HPDE6-E6E7 (cell line): ENCODE data around the gene CFAP107.
"Not testable (repeated sequence)": the region's sequence is repeated elsewhere in the genome, so short reads cannot be mapped to it uniquely, and the experiment has no call there.

Source experiments
- DNase-seq: peaks from one replicate; pipeline ENCODE4 v3.0.0; 2011; ENCODE audit warnings: missing footprints; ENCODE audit errors: extremely low spot score

The CFAP107 gene, protein sequence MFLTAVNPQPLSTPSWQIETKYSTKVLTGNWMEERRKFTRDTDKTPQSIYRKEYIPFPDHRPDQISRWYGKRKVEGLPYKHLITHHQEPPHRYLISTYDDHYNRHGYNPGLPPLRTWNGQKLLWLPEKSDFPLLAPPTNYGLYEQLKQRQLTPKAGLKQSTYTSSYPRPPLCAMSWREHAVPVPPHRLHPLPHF

DNA sequence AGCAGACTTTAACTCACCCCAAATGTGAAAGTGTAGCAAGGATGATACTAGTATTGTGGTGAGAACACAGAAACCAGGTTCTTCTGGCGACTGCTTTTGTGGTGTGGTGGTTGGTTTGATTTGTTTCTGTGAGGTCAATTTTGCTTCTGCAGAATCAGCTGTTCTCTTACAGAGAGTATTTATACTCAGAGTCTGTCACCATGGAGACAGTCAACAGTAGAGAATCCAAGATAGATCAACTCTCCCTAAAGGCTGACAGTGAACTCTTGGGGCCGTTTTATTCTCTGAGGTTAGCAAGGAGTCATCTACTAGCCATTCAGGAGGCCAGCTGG is at the start of gene CFAP107:
CFAP107 (plus strand) TSS at position 209 of the 332 bp plus-strand sequence. CDS start 231 bp downstream, outside the sequence.
- no peak for DNase-seq

DNA sequence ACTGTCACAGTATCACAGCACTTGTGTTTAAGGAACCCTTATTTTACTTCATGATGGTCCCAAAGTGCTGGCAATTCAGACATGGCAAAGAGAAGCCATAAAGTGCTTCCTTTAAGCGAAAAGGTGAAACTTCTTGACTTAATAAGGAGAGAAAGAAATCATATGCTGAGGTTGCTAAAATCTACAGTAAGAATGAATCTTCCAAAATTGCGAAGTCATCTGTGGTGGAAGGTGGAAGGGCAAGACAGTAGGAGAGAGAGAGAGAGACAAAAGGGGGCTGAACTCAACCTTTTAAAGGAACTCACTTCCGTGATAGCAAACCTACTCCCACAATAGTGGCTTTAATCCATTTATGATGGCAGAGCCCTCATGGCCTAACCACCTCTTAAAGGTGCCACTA is 49.3 kb upstream of the CFAP107 start:
- DNase-seq = no peak

DNA sequence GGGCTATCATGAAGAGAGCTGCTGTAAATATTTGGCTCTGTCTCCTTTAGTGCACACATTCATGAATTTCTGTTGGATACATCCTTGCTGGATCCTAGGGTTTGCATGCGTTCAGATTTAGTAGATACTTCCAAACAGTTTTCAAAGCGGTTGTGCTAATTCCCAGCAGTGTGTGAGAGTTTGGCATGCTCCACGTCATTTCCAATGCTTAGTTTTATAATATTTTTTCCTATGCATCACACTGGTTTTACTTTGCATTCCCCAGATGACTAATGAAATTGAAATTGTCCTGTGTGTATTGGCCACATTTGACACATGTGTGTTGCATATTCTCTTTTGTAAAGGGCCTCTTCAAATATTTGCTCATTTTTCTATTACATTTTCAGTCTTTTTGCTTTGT is 48.6 kb upstream of the CFAP107 start:
- no peak for DNase-seq

DNA sequence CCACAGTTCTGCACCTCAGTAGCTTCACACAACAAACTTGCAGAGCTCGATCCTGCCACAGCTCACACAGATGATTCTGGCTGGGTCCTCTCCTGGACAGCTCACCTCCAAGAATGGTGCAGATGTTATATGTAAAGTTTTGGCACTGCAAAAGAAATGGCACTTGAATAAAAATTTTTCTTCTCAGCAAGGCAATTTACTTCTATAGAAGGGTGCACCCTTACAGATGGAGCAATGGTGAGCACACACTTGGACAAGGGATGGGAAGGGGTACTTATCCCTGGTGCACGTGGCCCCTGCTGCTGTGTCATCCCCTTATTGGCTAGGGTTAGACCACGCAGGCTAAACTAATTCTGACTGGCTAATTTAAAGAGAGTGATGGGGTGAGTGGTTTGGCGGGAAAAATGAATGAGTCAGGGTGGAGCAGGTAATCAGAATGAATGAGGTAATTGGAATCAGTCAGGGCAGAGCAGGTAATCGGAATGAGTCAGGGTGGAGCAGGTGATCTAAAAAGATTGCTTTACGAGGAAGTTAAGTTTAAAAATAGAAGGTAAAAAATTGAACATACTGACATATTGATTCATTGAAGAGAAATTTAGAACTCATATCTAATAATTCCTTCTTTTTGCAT is 42.1 kb upstream of the CFAP107 start:
- DNase-seq = no peak

DNA sequence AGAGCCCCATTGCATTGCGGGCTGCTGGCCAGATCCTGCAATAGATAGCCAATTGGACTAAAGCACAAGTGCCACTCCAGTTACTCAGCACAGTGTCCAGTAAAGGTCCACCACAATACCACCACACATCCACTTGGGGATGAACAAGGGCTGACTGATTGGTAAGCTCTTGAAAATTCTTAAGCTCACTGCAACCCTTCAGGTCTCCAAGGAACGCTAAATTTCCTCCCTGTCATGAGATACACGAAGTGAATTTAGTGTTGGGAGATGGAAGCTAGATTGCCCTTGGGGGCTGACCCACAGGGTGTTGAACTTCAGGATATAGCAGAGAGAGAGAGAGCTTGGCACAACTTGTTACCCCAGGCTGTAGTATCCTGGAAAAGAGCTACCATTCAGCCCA is 39.9 kb upstream of the CFAP107 start:
- DNase-seq = no peak

DNA sequence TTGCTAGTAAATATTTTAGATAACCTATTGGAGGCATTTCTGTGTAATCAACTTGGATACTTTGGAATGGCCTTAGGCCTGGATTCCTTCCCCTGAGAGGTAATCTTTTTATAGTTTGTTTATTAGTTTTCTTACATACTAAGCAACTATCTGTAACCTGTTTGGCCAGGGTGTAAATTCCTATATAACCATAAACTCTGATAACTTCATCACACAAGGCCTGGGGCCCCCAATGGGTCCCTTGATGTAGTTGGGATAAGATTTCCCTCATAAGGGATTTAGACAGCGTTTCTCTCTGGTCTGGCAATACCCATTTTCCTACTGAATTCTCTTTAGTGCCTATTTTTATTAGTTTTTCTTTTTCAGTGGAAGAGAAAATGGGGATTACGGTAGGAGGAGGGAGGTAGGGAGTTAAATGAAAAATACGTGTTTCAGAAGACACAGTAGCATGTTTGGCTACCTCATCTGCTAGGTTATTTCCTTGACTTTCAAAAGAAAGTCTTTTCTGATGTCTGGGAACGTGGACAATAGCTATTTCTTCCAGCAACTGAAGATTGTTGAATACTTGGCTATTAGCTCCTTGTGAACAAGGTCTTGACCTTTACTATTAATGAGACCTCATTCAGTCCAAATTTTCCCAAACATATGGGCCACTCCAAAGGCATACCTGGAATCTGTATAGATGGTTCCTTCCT is 37.5 kb upstream of the CFAP107 start:
- DNase-seq = no peak

DNA sequence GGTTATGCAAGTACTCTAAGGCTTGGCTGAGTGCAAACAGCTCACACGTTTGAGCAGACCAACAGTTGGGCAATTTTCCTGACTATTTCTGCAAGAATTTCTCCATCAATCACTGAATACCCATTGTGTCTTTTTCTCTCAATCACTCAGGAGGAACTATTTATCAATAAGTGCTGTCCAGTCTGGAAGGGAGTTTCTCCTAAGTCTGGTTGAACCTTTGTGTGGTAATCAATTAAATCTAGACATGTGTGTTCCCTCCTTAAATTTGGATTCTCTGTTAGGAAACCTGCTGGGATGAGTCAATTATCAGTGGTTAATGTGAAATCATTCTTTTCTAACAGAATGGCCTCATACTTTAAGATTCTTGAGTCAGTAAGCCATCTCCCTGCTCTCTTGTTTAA is 36.9 kb upstream of the CFAP107 start:
- DNase-seq = no peak

DNA sequence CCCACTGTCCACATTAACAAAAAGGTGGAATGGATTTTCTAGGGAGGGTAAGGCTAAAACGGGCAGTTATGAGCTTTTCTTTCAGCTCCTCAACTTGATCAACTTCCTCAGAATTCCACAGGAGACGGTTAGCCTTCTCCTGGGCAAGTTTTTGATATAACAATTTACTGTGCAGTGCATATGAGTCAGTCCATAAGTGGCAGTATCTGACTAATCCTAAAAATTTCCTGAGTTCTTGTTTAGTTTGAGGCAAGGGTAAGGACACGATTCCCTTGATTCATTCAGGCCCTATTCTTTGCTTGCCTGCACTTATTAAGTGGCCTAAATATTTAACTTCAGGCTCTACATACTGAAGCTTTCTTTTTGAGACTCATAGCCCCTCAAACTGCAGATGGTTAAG is 36.3 kb upstream of the CFAP107 start:
- DNase-seq = no peak

DNA sequence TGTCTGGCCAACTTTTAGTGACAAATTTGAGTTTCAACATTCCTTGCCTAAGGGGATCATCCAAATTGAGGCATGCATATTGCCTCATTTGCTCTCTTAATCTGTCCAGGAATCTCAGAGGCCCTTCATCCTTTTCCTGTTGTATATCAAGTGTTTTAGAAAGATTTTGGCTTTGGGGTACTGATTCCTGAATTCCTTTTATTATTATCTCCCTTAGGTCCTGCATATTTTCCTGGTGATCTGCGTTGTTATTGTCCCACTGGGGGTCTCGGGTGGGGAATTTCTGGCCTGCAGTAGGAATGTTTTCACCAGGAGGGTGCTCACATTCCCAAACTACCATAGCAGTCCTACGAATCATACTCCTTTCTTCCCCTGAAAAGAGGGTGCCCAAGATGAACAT is 34.5 kb upstream of the CFAP107 start:
- DNase-seq = no peak

DNA sequence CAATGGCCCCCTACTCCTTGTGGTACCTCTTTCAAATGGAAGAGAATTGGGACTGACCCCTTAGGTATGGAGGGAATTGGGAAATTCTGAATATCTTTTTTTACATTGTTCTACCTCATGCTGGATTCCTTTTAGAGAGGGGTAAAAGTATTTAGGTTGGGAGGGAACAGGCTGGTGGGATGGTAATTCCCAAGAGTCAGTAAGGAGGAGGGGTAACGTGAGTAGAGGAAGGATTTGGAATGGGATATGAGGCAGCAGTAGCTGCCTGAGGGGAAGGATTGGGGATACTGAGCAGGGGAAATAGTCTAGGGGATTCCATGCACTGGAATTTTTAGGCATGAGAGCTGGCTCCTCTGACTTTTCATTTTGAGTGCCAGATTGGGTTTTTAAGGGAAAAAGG is 33.9 kb upstream of the CFAP107 start:
- no peak for DNase-seq

DNA sequence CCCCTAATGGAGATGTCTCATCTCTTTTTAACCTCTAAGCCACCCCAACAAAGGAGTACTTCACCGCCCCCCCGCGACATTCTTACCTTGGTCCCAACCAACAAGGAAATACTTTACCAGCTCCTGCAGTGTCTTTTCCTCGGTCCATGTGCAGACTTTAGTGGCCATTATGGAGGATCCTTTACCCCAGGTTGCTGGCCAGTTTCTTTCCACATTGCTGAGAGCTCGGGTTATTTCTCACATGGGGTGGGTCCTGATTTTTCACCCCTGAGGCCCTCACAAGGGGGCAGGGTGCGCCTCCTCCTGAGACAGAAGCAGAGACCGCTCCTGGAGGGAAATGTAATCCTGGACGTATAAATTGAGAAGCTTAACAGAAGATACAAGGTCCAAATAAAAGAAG is 33.1 kb upstream of the CFAP107 start:
- DNase-seq = no peak

DNA sequence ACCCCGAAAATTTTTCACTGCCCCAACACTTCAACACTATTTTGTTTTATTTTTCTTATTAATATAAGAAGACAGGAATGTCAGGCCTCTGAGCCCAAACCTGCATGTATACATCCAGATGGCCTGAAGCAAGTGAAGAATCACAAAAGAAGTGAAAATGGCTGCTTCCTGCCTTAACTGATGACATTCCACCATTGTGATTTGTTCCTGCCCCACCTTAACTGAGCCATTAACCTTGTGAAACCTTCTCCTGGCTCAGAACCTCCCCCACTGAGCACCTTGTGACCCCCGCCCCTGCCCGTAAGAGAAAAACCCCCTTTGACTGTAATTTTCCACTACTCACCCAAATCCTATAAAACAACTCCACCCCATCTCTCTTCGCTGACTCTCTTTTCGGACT is 32.3 kb upstream of the CFAP107 start:
- not testable (repeated sequence) for DNase-seq

DNA sequence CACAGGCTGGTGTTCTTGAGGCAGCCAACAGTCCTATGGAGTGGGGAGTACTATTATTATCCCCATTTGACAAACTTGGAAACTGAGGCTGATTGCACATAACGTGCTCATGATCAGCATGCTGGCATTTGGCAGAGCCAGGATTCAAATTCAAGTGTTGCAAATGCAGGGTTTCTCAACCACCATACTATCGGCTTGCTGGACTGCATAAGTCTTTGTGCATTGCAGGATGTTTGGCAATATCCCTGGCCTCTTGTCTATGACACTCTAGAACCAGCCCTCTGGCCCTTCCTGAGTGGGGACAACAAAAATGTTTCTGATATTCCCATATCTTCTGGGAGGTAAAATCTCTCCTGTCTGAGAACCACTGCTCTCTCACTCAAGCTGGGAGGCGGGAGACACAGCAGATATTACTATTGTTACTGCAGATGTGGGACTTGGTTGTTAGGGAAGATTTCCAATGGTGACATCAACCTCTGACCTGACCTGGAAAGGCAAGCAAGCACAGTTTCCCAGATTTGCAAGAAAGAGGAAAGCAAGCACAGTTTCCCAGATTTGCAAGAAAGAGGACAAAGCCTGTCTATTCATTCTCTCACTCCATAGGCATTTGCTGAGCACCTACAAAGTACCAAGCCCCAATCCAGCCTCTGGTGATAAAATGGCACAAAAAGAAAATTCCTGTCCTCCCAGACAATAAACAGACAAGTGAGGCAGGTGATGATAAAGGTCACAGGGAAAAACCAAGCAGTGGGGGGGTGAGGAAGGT is 31.1 kb upstream of the CFAP107 start:
- no peak for DNase-seq

DNA sequence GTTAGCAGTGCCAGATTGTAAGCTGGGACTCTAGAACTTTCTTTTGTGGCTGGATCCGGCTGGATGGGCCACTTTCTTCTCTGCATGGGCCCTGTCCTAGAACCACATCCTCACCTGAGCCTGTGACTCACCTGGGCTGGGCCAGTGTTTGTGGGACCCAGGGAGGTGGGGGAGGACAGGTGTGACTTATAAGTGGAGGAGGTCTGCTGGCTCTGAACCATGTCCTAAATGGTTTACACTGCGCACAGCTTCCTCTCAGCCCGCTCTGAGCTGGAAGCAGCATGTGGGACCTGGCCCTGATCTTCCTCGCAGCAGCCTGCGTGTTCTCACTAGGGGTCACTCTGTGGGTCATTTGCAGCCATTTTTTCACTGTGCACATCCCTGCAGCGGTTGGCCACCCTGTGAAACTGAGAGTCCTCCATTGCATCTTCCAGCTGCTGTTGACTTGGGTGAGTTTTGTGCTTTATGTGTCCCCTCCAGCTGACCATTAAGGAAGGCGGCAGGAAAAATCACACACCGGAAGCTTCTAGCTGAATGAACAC is 30.0 kb upstream of the CFAP107 start, which contains the start of gene AADACL3:
AADACL3 (plus strand) TSS at position 215 of the 542 bp plus-strand sequence; CDS start at position 282, 67 bp downstream.
- DNase-seq = no peak

DNA sequence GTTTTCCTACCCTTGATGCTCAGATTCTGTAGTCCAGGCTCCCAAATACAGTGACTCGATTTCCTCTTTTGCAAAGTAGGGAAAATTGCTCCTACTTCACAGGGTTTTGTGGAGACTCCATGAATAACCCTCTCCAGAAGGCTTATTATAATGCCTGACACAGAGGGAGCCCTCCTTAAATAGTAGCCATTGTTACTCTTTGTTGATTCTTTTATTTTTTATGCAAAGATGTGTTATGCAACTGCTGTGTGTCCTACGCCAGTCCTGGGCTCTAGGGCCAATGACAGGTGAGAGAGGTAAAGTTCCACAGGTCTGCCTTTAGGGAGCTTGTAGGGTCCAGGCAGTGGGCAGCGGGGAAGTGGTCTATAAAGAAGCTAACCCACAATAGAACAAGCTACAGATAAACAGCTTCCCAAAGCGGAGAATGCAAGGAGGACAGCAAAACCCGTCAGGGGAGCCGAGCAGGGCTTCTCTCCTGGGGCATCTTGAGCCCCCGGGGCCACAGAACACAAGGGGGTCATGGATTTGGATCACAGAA is 28.6 kb upstream of the CFAP107 start:
- DNase-seq = no peak

DNA sequence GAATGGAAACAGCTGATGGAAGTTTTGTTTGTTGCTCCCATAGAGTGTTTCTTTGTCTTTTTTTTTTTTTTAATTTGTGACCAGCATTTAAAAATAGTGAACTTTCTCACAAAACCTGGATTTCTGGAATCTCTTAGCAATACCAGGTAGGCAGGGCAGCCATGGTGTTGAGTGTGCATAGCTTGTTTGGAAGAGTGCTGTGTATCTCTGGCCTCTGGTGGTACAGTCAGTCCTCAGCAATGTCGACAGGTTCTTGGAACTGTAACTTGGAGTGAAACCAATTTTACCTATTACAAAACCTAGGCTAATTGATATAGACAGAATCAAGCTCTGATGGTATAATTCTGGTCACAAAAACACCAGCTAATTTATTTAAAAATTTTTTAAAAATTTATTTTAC is 23.4 kb upstream of the CFAP107 start:
- no peak for DNase-seq

DNA sequence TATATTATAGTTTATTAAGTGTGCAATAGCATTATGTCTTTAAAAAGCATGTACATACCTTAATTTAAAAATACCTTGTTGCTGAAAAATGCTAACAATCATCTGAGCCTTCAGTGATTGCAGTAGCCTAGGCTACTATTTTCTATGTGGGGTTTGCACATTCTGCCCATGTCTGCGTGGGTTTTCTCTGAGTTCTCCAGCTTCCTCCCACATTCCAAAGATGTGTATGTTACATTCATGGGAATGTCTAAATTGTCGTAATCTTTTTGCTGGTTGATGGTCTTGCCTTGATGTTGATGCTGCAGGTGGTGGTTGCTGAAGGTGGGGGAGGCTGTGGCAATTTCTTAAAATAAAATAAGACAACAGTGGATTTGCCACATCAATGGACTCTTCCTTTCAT is 17.6 kb upstream of the CFAP107 start:
- DNase-seq = no peak

DNA sequence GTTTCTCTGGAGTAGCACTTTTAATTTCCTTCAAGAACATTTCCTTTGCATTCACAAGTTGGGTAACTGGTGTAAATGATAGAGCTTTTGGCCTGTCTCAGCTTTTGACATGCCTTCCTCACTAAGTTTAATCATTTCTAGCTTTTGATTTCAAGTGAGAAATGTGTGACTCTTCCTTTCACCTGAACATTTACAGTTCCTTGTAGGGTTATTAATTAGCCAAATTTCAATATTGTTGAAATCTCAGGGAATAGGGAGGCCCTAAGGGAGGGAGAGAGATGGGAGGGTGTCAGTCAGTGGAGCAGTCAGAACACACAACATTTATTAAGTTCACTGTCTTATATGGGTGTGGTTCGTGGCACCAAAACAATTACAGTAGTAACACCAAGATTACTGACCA is 15.8 kb upstream of the CFAP107 start:
- DNase-seq = no peak

DNA sequence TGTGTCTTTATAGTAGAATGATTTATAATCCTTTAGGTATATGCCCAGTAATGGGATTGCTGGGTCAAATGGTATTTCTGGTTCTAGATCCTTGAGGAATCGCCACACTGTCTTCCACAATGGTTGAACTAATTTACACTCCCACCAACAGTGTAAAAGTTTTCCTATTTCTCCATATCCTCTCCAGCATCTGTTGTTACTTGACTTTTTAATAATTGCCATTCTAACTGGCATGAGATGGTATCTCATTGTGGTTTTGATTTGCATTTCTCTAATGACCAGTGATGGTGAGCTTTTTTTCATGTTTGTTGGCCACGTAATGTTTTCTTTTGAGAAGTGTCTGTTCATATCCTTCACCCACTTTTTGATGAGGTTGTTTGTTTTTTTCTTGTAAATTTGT is 14.9 kb upstream of the CFAP107 start:
- DNase-seq = not testable (repeated sequence)

DNA sequence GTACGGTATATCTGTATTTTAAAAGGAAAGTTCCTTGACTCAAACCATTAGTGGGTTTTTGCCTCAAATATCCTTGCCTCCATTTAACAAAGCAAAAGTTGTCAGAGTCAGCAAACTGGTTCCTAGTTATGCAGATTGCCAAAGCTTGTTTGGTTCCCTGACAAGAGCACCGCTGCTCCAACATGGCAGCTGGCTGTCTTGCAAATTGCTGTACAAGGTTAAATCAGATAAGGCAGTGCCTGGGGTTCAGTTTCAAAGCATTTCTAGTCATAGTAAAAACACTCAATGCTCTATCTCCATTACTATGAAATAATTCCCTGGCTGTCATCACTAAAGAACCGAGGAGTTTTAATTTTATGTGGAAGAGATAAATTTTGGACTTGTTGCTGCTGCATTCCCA is 11.3 kb upstream of the CFAP107 start:
- no peak for DNase-seq

DNA sequence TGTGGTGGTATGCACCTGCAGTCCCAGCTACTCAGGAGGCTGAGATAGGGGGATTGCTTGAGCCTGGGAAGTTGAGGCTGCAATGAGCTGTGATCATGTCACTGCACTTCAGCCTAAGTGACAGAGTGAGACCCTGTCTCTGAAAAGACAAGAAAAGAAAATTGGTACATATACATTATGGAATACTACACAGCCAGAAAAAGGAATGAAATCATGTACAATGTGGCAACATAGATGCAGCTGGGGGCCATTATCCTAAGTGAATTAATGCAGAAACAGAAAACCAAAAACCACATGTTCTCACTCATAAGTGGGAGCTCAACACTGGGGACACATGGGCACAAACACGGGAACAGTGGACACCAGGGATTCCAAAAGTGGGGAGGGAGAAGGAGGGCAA is 7.1 kb upstream of the CFAP107 start:
- no peak for DNase-seq

DNA sequence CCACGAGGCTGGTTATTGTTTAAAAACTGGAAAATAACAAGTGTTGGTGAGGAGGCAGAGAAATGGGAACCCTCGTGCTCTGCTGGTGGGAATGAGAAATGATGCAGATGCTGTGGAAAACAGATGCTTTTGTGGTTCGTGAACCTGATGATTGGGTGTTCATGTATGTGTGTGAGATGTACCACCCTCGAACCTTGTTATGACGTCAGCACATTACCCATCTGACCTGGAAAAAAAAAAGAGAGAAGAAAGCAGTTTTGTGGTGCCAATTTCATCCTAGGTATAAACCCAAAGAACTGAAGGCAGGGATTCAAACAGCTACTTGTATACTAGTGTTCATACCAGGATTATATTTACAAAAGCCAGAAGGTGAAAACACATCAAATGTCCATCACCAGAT is 6.4 kb upstream of the CFAP107 start:
- DNase-seq = no peak
